GM12801 (cell line): Measurements from ENCODE around the gene SCYGR4.

Experiments used
- CTCF ChIP-seq: IDR thresholded peaks from one replicate; pipeline ENCODE4 v1.5.1; 2011; ENCODE audit warnings: control low read depth; ENCODE audit not compliant: insufficient read length; ENCODE audit errors: extremely low read depth

SCYGR4 gene

DNA sequence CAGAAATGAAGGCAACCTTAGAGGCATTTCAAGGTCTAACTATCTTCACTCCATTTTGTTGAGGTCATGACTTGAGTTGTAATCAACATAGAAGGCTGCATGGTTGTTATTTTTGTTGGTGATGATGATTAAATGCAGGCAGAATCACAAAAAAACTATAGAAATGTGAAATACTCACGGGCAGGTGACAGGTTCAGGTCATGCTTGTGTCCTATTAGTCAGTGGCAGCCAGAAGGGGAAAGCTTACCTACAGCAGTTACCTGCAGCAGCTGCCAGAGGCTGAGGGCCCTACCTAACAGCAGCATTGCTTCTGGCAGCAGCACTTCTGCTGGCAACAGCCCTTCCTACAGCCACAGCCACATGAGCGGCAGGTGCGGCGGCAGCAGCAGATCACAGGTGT lies 3.1 kb upstream of the SCYGR4 start:
- TF ChIP-seq CTCF, result no peak

GRCh38 chr2:227614740-227615139 lies 2.6 kb upstream of the SCYGR4 start, which contains the start of gene SCYGR3:
Gene SCYGR3, minus strand, starts transcription at chr2:227614840. Its CDS starts 0 bp downstream, at chr2:227614840.
- no peak for TF ChIP-seq CTCF

GRCh38 chr2:227615181-227615580 lies 2.1 kb upstream of the SCYGR4 start:
- TF ChIP-seq CTCF, result no peak

- TF ChIP-seq CTCF, result no peak
Observed at GRCh38 chr2:227615906-227616305, 1.4 kb upstream of the SCYGR4 start.

DNA sequence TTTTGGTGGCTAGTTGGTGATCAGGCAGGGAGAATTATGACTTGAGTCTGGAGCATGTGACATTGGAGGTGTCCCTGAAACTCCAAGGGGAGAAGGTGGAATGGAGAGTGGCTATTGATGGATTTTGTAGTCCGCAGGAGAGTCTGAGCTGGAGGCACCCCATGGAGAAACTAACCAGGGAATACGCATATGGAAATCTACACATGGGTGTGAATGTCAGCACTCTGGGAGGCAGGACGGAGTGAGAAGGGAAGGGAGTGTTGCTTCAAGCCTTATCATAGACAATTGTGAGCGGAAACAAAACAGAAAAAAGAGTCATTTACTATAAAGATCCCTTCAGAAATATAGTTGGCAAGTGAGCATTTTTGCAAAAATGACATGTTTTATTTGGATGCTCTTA lies 667 bp upstream of the SCYGR4 start:
- TF ChIP-seq CTCF, result no peak

GRCh38 chr2:227623226-227623625 lies 5.9 kb downstream of the SCYGR4 start:
- no peak for TF ChIP-seq CTCF

DNA sequence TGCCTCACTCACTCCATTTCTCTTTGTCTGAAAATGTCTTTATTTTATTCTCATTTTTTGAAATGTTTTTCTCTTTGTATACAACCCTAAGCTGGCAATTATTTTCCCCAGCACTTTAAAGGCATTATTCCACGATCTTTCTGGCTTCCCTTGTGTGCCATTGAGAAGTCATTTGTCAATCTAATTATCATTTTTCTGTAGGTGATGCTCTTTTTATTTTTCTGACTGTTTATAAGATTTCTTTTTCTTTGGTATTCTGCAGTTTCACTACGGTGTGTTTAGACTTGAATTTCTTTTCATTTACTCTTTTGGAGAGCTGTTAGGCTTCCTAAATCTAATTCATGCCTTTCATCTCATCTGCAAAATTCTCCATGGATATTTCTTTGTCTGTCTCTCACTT lies 8.1 kb downstream of the SCYGR4 start:
- no peak for TF ChIP-seq CTCF
